Stimulated activated CD8-positive, alpha-beta memory T cell treated with anti-CD3 and anti-CD28 coated beads, Interleukin-7, amount 100 ng/mL, for 1 hour (primary cell): ENCODE measurements around the gene KLHL5.
"Not testable (repeated sequence)": the region's sequence is repeated elsewhere in the genome, so short reads cannot be mapped to it uniquely, and the experiment has no call there.

Experiments used
- DNase-seq, 2 donors: peaks; one replicate each; pipeline ENCODE4 v3.0.0-alpha.2; 2020; ENCODE audit warnings: low read depth in 2 of 2

KLHL5 gene

DNA sequence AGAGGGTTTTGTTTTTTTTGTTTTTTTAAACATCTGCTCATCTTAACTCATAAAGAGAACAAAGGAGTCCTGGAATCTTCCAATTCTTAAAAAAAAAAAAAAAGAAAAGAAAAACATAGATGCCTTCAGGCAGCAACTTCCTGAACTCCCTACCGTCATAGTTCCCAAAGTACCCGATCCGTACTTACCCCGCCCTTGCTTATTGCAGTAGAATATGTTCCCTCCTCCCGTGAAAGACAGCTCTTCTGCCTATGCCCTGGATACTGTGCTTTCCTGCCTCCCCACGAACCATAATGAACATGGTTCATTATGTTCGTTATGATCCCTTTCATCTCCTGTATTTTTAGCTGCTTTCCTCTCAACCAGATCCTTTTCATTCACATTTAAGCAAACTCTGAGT is 40.3 kb downstream of the KLHL5 start:
- no peak for DNase-seq

DNA sequence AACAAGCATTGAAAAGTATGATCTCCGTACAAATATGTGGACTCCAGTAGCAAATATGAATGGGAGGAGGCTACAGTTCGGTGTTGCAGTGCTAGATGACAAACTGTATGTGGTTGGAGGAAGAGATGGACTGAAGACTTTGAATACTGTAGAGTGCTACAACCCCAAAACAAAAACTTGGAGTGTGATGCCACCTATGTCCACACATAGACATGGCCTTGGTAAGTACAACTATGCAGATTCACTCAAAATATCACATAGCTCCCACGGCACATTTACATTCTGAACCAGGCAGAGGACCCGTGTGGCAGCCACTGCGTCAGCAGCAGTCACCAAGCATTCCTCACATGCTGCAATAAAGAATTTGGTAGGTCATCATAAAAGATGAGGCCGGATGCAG is 41.3 kb downstream of the KLHL5 start:
- no peak for DNase-seq

DNA sequence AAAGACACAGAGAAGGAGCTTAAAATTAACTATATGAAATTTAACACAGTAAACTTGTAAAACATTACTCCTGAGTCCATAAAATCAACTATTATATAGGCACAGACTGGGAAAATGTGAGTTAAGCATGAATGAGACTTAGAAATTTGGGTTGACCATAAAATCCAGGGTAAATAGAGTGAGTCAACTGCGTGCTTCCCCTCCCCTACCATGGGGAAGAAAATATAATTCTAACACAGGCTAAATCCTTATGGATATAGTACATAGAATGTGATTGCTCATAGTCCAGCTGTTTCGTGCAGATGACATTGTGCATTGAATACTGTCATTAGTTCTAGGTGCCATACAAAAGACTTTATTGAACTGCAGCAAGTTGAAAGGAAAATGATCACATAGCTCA is 42.2 kb downstream of the KLHL5 start:
- DNase-seq, result no peak

DNA sequence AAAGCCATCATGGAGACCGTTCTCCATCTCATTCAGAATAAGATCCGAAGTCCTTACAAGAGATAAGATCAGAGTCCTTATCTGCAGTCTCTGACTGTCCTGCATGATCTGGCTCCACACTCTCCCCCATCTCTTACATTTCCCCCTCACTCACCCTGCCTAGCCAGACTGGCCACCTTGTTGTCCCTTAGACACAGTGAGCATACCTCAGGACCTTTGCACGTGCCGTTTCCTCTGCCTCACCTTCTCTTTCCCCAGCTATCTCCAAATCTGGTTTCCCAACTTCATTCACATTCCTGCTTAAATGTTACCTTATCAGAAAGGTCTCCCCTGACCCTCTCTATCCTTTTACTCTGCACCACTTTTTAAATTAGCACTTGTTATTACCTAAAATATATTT is 44.0 kb downstream of the KLHL5 start:
- DNase-seq, result no peak

DNA sequence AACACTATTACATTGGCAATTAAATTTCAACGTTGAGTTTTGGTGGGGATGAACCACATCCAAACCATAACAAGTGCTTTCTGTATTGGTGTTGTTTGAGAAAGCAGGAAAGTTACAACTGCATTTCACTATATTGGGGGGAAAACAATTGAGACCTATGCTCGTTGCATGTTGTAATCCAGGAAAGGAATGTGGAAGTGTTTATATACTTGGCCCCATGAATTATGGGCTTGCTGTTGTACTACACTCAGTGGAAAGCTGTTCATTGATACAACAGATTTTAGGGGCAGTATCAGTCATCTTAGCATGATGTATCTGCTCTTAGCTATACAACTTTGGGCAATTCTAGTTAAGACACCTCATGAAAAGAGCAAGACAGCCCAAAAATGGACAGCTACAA is 52.4 kb downstream of the KLHL5 start:
- no peak for DNase-seq

DNA sequence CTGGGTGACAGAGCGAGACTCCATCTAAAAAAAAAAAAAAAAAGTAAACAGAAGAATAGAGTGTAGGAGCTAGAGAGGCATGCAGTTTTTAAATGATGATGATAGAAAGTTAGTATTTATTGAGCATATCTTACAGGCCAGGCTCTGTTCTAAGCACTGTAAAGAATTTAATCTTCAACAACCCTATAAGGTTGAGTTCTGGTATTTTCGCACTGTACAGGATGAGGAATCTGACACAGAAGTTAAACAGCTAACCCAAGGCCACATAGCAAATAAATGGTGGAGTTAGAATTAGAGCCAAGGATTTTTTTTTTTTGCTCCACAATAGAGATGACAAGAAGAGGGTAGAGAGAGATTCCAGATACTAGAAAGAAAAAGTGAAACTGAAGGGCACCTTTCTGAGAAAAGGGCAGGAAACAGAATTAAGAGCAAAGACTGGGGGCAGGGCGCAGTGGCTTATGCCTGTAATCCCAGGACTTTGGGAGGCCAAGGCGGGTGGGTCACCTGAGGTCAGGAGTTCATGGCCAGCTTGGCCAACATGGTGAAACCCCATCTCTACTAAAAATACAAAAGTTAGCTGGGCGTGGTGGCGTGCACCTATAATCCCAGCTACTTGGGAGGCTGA is 56.1 kb downstream of the KLHL5 start:
- DNase-seq, result no peak

DNA sequence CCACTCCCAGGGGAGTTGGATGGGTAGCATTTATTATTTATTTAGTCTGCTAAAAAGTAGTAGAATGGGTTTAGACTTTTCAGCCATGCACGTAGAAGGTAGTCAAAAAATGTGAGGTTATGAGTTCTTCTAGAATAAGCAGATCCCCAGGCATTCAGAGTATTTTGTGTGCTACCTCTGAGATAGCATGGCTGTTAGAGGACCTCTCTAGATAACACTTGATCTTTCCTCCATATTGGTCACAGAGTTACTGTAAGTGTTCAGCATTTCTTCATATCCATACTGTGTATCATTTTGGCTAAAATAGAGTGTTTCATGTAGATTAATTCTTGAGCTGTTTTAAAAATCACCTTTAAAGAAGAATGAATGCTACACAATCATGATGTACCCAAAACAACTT is 58.4 kb downstream of the KLHL5 start:
- no peak for DNase-seq

DNA sequence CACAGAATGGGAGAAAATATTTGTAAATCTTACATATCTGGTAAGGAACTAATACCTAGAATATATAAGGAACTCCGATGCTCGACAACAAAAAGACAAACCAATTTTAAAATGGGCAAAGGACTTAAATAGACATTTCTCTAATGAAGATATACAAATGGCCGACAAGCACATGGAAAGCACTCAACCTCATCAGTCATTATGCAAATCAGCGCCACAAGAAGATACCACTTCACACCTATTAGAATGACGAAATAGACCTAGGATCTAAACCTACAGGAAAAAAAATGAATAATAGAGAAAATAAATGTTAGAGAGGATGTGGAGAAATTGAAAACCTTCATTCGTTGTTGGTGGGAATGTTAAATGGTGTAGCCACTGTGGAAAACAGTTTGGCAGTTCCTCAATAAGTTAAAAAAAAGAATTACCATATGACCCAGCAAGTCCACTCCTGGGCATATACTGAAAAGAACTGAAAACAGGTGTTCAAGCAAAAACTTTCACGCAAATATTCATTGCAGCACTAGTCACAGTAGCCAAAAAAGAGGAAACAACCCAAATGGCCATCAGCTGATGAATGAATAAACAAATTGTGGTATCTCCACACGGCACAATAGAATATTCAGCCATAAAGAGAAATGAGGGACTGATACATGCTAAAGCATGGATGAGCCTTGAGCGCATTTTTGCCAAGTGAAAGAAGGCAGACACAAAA is 63.0 kb downstream of the KLHL5 start:
- no peak for DNase-seq

DNA sequence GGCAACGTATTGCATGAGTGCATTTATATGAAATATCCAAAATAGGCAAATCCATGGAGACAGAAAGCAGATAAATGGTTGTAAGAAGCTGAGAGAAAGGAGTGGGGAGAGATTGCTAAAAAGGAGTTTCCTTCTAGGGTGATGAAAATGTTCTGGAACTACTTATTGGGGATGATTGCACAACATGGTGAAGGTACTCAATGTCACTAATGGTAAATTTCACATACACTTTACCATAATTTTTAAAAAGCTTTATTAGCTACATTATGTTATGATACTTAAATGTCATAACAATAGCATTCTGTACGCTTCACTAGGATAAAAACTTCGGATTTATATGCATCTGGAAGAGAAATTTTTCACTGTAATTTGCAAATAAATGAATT is 63.6 kb downstream of the KLHL5 start:
- DNase-seq, result no peak

DNA sequence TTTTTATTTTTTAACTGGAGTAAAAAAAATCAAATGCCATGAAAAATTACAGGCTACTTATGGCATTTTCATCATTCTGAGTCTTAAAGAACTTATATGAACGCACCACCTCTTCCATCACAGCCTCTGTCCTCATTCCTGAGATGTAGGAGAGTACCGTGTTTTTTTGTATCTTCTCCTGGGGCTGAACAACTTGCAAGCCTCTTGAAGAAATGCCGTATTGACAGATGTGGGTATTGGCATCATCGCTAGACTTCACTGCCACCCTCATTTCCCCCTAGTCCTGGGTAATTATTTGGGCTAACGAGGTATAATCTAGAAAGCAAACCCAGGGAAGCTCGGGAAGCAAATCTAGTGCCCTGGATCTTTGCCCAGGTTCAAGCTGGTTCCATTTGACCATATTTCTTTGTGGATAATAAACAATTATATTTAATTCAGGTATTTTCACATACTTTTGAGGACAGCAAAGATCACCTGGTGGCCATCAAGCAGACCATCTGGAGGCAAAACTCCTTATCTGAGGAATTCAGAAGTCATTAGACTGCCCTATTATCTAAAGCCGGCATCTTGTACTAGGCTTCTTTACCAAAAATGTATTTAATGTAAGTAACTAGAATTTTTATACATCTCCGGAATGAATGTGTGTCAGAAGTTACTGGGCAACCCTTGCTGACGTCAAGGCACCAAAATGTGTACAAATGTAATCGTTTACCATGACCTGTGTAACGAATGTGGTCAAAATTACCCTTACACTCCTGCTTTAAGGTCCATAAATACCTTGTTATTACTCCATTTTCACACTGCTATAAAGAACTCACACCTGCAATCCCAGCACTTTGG is 64.4 kb downstream of the KLHL5 start:
- no peak for DNase-seq

DNA sequence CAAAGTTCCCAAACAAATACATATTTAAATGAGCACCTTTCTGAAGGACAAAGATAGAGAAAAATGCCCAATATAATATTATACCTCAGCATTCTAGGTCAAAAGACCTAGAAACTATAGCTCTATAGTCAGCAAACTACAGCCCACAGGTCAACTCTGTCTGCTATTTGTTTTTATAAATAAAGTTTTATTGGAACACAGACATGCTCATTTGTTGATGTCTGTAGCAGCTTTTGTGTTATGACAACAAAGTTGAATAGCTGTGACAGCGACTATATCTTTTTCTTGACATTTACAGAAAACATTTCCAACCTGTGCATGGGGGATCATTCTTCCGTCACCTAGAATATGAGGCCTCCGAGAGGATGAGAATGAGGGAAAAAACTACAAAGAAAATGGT is 71.6 kb downstream of the KLHL5 start:
- no peak for DNase-seq

DNA sequence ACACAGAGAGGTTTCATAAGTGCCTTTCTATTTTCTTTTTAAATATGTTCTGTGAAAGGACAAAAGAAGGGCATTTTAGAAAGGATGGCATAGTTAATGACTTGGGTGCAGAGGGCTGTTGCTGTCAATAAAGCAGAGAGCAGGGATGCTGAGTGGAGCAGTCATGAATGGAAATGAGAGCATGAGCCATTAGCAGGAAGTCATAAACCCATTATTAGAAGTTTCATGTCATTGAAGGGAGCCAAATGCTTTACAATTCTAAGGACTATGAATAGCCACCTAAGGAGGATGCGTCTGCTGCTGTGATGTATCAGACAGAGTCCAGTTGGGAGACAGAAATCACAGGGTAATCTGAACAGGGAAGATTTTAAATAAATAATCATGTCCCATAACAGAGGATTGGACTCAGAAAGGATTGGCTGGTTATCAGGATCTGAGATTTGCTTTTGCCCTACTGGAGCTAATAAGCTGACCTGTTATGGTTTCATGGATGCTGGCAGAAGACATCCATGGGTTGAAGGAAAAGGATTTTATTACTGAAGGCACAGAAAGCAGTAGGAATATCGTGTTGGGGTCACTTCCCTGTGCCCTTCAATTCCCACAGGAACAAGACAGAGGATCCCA is 72.8 kb downstream of the KLHL5 start:
- no peak for DNase-seq

DNA sequence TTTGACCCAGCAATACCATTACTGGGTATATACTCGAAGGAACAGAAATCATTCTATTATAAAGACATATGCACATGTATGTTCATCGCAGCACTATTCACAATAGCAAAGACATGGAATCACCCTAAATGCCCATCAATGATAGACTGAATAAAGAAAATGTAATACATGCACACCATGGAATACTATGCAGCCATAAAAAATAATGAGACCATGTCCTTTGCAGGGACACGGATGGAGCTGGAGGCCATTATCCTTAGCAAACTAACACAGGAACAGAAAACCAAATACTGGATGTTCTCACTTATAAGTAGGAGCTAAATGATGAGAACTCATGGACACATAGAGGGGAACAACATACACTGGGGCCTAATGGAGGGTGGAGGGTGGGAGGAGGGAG is 76.2 kb downstream of the KLHL5 start:
- not testable (repeated sequence) for DNase-seq

DNA sequence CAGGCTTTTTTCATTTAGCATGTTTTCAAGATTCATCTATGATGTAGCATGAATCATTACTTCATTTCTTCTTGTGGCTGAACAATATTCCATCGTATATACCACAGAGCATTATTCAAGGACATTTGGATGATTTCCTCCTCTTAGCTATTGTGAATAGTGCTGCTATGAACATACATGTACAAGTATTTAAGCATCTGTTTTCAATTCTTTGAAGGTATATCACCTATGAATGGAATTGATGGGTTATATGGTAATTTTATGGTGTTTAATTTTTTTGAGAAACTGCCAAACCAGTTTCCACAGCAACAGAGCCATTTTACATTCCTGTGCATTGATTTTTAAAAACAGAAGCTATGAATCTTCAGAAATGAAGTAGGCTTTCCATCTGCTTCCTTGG is 84.2 kb downstream of the KLHL5 start:
- DNase-seq, result no peak

DNA sequence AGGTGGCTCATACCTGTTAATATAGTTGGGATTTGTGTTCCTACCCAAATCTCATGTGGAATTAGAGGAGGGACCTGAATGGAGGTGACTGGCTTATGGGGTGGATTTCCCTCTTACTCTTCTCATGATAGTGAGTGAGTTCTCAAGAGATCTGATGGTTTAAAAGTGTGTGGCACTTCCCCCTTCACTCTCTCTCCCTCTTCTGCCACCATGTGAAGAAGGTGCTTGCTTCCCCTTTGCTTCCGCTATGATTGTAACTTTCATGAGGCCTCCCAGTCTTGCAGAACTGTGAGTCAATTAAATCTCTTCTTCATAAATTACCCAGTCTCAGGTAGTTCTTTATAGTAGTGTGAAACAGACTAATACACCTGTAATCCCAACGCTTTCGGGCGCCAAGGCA is 92.0 kb downstream of the KLHL5 start:
- no peak for DNase-seq

DNA sequence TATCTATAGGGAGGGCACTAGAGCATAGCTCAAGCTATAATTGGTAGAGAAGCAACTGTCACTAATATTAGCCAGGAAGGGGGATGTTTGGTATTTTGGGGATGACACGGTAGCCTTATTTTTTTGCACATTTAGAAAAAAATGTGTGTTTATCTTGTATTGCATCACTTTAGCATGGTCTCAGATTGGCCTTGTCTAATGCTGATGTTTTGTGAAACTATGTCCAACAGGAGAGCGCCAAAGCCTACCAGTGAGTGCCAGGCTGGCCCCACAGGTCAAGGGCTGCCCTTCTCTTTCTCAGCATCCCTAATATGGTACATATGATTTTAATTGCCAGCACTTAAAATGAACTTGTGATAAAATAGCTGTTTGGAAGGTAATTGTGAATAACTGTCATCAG is 95.5 kb downstream of the KLHL5 start:
- DNase-seq, result no peak

DNA sequence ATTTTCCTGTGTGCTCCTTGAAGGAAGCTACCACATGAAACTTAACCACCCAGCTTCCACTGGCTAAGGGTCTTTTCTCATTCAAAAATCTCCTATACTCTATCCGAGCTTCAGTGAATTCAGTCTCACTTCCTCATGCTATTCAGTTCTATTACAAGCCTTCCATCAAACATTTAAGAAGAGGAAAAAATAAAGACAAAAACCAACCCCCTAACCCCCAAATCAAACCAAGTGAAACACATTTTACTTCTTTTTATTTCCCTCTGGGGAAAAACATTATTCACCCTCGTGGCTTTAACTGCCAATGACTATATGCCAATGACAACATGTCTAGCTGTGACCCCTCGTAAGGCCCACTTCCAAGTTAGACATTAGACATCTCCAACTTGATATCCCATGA is 104.1 kb downstream of the KLHL5 start:
- no peak for DNase-seq

DNA sequence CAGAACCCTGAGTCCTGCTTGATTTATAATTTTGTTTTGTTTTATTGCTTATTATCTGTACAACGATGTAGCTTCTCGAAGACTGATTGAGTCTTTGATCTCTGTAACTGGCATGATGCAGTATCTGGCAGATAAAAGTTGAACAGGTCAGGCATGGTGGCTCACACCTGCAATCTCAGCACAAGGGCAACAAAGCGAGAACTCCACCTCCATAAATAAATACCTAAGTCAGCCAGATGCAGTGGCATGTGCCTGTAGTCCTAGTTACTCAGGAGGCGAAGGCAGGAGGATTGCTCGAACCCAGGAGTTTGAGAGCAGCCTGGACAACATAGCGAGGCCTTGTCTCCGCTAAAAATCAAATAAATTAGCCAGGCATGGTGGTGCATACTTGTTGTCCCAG is 104.6 kb downstream of the KLHL5 start:
- DNase-seq, result no peak

DNA sequence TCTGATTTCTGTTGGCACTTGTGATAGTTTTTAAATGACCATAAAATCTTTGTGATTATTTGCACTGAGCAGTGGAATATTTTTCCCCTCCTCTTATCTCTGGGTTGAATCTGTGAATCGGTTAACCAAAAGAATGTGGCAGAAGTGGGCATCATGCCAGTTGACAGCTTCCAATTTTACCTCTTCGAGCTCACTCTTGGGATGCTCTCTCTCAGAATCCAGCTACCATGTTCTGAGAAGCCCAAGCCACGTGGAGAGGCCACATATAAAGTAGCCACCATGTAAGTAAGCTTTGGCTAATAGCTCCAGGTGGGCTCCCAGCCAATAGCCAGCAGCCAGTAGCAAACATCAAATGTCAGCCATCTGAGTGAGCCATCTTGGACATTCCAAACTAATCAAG is 107.4 kb downstream of the KLHL5 start:
- DNase-seq, result no peak

DNA sequence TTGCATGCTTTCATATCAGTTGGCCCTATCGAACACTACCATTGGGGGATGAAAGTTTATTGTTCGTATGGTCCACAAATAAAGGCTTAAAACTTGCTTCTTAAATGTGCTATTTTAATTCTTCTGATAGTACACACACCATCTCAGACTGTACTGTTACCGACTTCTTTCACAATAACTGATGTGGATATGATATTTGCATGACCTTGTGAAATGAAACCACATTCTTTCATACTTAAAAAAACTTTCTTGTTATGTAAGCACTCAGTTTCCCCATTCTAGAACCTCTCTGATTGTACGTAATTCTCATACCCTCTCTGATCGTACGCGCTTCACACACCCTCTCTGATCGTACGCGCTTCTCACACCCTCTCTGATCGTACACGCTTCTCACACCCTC is 108.3 kb downstream of the KLHL5 start:
- no peak for DNase-seq
